WERI-Rb-1 (cell line): ENCODE data around the gene MITF.

Source experiments
- DNase-seq: peaks from one replicate; pipeline ENCODE4 v3.0.0-alpha.2; 2020
- H3K27ac ChIP-seq: fragments of 250-450 bp; sonication (Bioruptor Pico); 2 replicates; pipeline ENCODE4 v1.5.1; 2020; ENCODE audit warnings: mild to moderate bottlenecking, moderate library complexity
- H3K27me3 ChIP-seq: fragments of 250-450 bp; sonication (Bioruptor Pico); 2 replicates; pipeline ENCODE4 v1.5.1; 2021; ENCODE audit warnings: mild to moderate bottlenecking, low read depth, moderate library complexity; ENCODE audit not compliant: insufficient read depth, severe bottlenecking
- H3K36me3 ChIP-seq: fragments of 250-450 bp; sonication (Bioruptor Pico); 2 replicates; pipeline ENCODE4 v1.5.1; 2020; ENCODE audit warnings: mild to moderate bottlenecking, moderate library complexity
- H3K4me3 ChIP-seq: 2 replicates; pipeline ENCODE4 v1.5.1; 2011; ENCODE audit warnings: low read depth, mild to moderate bottlenecking, control low read depth, low read length
- H3K9me3 ChIP-seq: fragments of 250-450 bp; sonication (Bioruptor Pico); 2 replicates; pipeline ENCODE4 v1.5.1; 2021; ENCODE audit warnings: mild to moderate bottlenecking, moderate library complexity; ENCODE audit not compliant: severe bottlenecking
- CTCF ChIP-seq: IDR thresholded peaks from 2 replicates; pipeline ENCODE4 v1.5.1; 2011; ENCODE audit warnings: low read depth, mild to moderate bottlenecking, control low read depth, inconsistent platforms, low read length

MITF gene

GRCh38 chr3:69712269-69712668 is 27.0 kb upstream of the MITF start:
- H3K4me3 ChIP-seq: no peak overlapping the region
- DNase-seq: no peak
- no peak overlapping the region for H3K27ac ChIP-seq
- H3K9me3 ChIP-seq: no peaks in the 10 kb centered on the region
- H3K36me3 ChIP-seq: no peaks in the 10 kb centered on the region
- H3K27me3 ChIP-seq: no peaks in the 10 kb centered on the region
- no peak for TF ChIP-seq CTCF

GRCh38 chr3:69712933-69713332 is 26.3 kb upstream of the MITF start:
- no peak for DNase-seq
- no peaks in the 10 kb centered on the region for H3K36me3 ChIP-seq

GRCh38 chr3:69715204-69715603 is 24.1 kb upstream of the MITF start:
- no peak for TF ChIP-seq CTCF

More at GRCh38 chr3:69712933-69713332, 26.3 kb upstream of the MITF start:
- no peak for TF ChIP-seq CTCF
- no peaks in the 10 kb centered on the region for H3K27me3 ChIP-seq
- H3K4me3 ChIP-seq: no peak overlapping the region
- no peaks in the 10 kb centered on the region for H3K9me3 ChIP-seq
- no peak overlapping the region for H3K27ac ChIP-seq

GRCh38 chr3:69716119-69716518 is 23.1 kb upstream of the MITF start:
- TF ChIP-seq CTCF: no peak
- no peaks in the 10 kb centered on the region for H3K9me3 ChIP-seq
- no peaks in the 10 kb centered on the region for H3K27me3 ChIP-seq
- H3K27ac ChIP-seq: no peak overlapping the region
- DNase-seq: no peak
- H3K4me3 ChIP-seq: no peak overlapping the region
- H3K36me3 ChIP-seq: no peaks in the 10 kb centered on the region

More at GRCh38 chr3:69715204-69715603, 24.1 kb upstream of the MITF start:
- H3K27ac ChIP-seq: no peak overlapping the region
- no peaks in the 10 kb centered on the region for H3K27me3 ChIP-seq
- no peaks in the 10 kb centered on the region for H3K9me3 ChIP-seq
- no peaks in the 10 kb centered on the region for H3K36me3 ChIP-seq
- DNase-seq: no peak
- H3K4me3 ChIP-seq: no peak overlapping the region

- Histone ChIP-seq H3K9me3 (no peaks in the 10 kb centered on the region), H3K36me3 (no peaks in the 10 kb centered on the region), H3K4me3 (no peak overlapping the region), H3K27ac (no peak overlapping the region), H3K27me3 (no peaks in the 10 kb centered on the region)
- DNase-seq: no peak
- no peak for TF ChIP-seq CTCF
These were observed 20.2 kb upstream of the MITF start for GRCh38 chr3:69718866-69719586.
